MM.1S (cell line): Measurements from ENCODE around the gene CDC23.
"Not testable (repeated sequence)": the region's sequence is repeated elsewhere in the genome, so short reads cannot be mapped to it uniquely, and the experiment has no call there.

ENCODE experiments used
- DNase-seq: peaks from one replicate; pipeline ENCODE4 v3.0.0-alpha.2; 2015
- H2AFZ ChIP-seq: fragments of 300-600 bp; sonication (generic); 2 replicates; pipeline ENCODE4 v1.6.0; 2016; ENCODE audit warnings: antibody characterized with exemption, low read length
- H3F3A ChIP-seq: fragments of 300-600 bp; sonication (generic); 2 replicates; pipeline ENCODE4 v1.6.1; 2016; ENCODE audit warnings: mild to moderate bottlenecking, antibody characterized with exemption, low read length, moderate library complexity, mixed read lengths; ENCODE audit not compliant: insufficient read depth
- H3K27ac ChIP-seq: fragments of 300-600 bp; sonication (generic); 2 replicates; pipeline ENCODE4 v1.5.1; 2016; ENCODE audit warnings: mild to moderate bottlenecking, low read length
- H3K27me3 ChIP-seq: fragments of 300-600 bp; sonication (generic); replicated peaks from 2 replicates; pipeline ENCODE4 v1.6.0; 2016; ENCODE audit warnings: low read length; ENCODE audit not compliant: insufficient read depth
- H3K36me3 ChIP-seq: fragments of 300-600 bp; sonication (generic); replicated peaks from 2 replicates; pipeline ENCODE4 v1.6.1; 2016; ENCODE audit warnings: mild to moderate bottlenecking, low read length, mixed read lengths; ENCODE audit not compliant: insufficient read depth
- H3K4me1 ChIP-seq: fragments of 300-600 bp; sonication (generic); 2 replicates; pipeline ENCODE4 v1.6.1; 2016; ENCODE audit warnings: low read length, mixed read lengths
- H3K4me2 ChIP-seq: fragments of 300-600 bp; sonication (generic); 2 replicates; pipeline ENCODE4 v1.6.0; 2016; ENCODE audit warnings: low read depth, low read length
- H3K4me3 ChIP-seq: fragments of 300-600 bp; sonication (generic); 2 replicates; pipeline ENCODE4 v1.5.1; 2016; ENCODE audit warnings: low read length, mixed read lengths
- H3K79me2 ChIP-seq: fragments of 300-600 bp; sonication (generic); 2 replicates; pipeline ENCODE4 v1.6.1; 2016; ENCODE audit warnings: mixed run types, low read length, mixed read lengths
- H3K9ac ChIP-seq: fragments of 300-600 bp; sonication (generic); 2 replicates; pipeline ENCODE4 v1.6.1; 2016; ENCODE audit warnings: low read length, mixed read lengths
- H3K9me2 ChIP-seq: fragments of 300-600 bp; sonication (generic); replicated peaks from 2 replicates; pipeline ENCODE4 v1.6.1; 2016; ENCODE audit warnings: mild to moderate bottlenecking, low read length, mixed read lengths; ENCODE audit not compliant: insufficient read depth
- H3K9me3 ChIP-seq: fragments of 300-600 bp; sonication (generic); replicated peaks from 2 replicates; pipeline ENCODE4 v1.6.1; 2016; ENCODE audit warnings: mild to moderate bottlenecking, low read length, mixed read lengths; ENCODE audit not compliant: insufficient read depth
- H4K20me1 ChIP-seq: fragments of 300-600 bp; sonication (generic); 2 replicates; pipeline ENCODE4 v1.6.1; 2016; ENCODE audit warnings: mild to moderate bottlenecking, low read length, moderate library complexity, mixed read lengths; ENCODE audit not compliant: insufficient read depth
- CTCF ChIP-seq: fragments of 300-600 bp; sonication (generic); IDR thresholded peaks from 2 replicates; pipeline ENCODE4 v1.5.1; 2016; ENCODE audit warnings: antibody characterized with exemption, low read length, mixed read lengths
- EZH2 ChIP-seq: fragments of 300-600 bp; sonication (generic); optimal IDR thresholded peaks from 2 replicates; pipeline ENCODE3; 2017; ENCODE audit warnings: low read depth, mild to moderate bottlenecking, antibody characterized with exemption, low read length, mixed read lengths
- EZH2phosphoT487 ChIP-seq: fragments of 300-600 bp; sonication (generic); IDR thresholded peaks from 2 replicates; pipeline ENCODE4 v1.6.1; 2018; ENCODE audit warnings: antibody characterized with exemption, low read length

CDC23 gene

GRCh38 chr5:138252944-138253343 is 39.8 kb upstream of the CDC23 start:
- Histone ChIP-seq H2AFZ (no peak overlapping the region), H3K36me3 (no peaks in the 10 kb centered on the region)
- TF ChIP-seq EZH2phosphoT487, result no peak
- TF ChIP-seq EZH2, result no peak
- TF ChIP-seq CTCF, result no peak

GRCh38 chr5:138247800-138248199 is 34.7 kb upstream of the CDC23 start:
- H3K9me2 ChIP-seq, H3K4me2 ChIP-seq, DNase-seq: not testable (repeated sequence)

More at GRCh38 chr5:138252944-138253343, 39.8 kb upstream of the CDC23 start:
- Histone ChIP-seq H3K9me3 (no peaks in the 10 kb centered on the region), H3K9ac (no peak overlapping the region), H3F3A (no peaks in the 10 kb centered on the region), H3K4me1 (no peaks in the 10 kb centered on the region), H3K79me2 (no peaks in the 10 kb centered on the region), H4K20me1 (no peaks in the 10 kb centered on the region), H3K4me2 (no peak overlapping the region), H3K27ac (no peak overlapping the region), H3K9me2 (no peaks in the 10 kb centered on the region), H3K27me3 (no peaks in the 10 kb centered on the region), H3K4me3 (no peak overlapping the region)
- DNase-seq, result no peak

GRCh38 chr5:138246822-138247221 is 33.7 kb upstream of the CDC23 start:
- H3K27me3 ChIP-seq, result no peaks in the 10 kb centered on the region
- no peak overlapping the region for H3K27ac ChIP-seq

More at GRCh38 chr5:138247800-138248199, 34.7 kb upstream of the CDC23 start:
- H3K4me1 ChIP-seq, H3F3A ChIP-seq, H3K9me3 ChIP-seq, H3K9ac ChIP-seq, H3K27ac ChIP-seq, H3K27me3 ChIP-seq, H3K4me3 ChIP-seq, H4K20me1 ChIP-seq, H3K79me2 ChIP-seq, H3K36me3 ChIP-seq, H2AFZ ChIP-seq: not testable (repeated sequence)

More at GRCh38 chr5:138246822-138247221, 33.7 kb upstream of the CDC23 start:
- Histone ChIP-seq H3K36me3 (no peaks in the 10 kb centered on the region), H3F3A (no peaks in the 10 kb centered on the region), H3K4me3 (no peak overlapping the region), H3K4me1 (no peaks in the 10 kb centered on the region), H3K9me3 (no peaks in the 10 kb centered on the region), H3K9ac (no peak overlapping the region), H2AFZ (no peak overlapping the region), H4K20me1 (no peaks in the 10 kb centered on the region), H3K4me2 (no peak overlapping the region), H3K79me2 (no peaks in the 10 kb centered on the region), H3K9me2 (no peaks in the 10 kb centered on the region)
- TF ChIP-seq EZH2phosphoT487, result no peak
- TF ChIP-seq CTCF, result no peak
- TF ChIP-seq EZH2, result no peak
- no peak for DNase-seq
